Kidney tubule cell (primary cell): ENCODE results near the gene TRAF3.
"Not testable (repeated sequence)": the region's sequence is repeated elsewhere in the genome, so short reads cannot be mapped to it uniquely, and the experiment has no call there.

Source experiments
- DNase-seq: peaks from one replicate; pipeline ENCODE4 v3.0.0-alpha.2; 2018; ENCODE audit warnings: low spot score

Gene TRAF3

GRCh38 chr14:102866982-102867761, 89.9 kb downstream of the TRAF3 start:
- no peak for DNase-seq

DNA sequence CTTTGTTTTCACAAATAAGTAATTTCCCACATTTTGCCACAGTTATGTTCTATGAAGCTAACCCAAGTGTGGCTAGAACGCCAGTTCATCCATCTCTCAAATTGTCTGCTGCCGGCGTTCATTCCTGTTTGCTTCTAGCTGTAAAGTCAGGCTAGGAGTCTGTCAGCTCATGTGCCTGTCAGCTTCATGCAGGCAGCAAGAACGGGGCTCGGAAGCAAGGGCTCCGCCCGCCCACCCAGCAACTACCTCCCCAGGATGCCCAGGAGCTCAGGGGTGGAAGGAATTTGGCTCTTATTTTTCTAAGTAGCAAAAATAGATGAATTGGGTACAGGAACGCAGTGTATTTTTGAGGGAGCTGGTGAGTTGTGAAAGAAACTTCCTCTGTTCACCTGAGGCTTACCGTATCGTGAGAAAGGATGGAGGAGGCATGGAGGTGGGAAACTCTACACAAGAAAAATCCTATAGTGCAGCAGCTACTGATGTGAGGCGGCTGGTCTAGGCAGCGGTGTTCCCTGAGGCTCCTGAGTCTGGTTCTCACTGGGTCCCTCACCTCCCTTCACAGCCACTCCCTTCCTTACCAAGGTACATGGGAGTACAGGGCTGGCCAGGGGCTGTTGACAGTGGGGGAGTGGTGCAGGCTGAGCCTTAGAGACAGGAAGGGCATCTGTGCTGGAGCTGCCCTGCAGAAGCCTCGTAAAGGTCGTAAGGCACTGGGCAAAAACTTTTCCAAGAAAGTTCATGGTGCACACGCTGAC, 90.8 kb downstream of the TRAF3 start:
- no peak for DNase-seq

DNA sequence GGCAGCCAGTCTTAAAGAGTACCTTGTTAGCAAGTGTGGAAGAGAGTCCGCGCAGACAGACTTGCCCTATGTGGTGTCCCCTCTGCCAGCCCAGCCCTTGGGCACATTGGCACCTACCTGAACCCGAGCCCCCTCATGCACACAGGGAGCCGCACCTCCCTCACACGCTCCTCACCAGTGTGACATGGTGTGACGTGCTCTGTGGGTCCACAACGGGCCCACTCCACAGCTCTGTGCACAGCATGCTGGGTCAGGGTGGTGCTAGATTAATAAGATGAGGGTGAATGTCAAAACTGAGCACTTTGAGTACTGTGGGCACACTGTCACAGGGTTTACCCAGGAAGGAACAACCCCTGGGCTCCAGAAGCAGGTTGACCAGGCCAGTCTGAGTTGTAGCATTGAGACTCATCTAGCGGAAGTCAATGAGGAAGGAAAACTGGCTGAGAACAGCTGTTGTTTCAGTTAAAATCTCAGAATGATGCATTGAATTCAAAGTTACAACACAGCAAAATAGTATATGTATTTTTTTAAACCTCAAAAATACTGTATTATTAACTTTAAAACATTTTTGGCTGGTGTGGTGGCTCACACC, 91.8 kb downstream of the TRAF3 start:
- DNase-seq = no peak

- DNase-seq = no peak
These were observed 93.0 kb downstream of the TRAF3 start for GRCh38 chr14:102870246-102870645.

- DNase-seq = no peak
These were observed 94.0 kb downstream of the TRAF3 start for GRCh38 chr14:102870994-102871831.

DNA sequence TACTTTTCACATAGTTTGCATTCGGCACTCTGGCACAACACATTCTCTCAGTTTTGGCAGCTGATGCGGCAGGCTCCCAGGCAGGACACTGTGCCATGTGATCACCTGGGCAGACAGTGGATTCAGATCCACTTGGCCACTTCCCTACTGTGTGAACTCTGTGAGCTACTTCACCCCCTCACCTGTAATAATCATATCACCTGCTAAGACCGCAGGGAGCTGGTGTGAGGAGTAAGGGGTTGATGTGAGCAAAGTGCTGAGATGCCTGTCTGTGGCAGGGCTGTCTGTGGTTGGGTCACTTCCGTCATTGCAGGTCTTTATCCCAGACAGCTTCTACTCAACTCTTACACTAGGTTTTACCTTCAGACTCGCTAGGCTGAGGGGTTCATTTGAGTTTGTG, 94.8 kb downstream of the TRAF3 start:
- DNase-seq = no peak

DNA sequence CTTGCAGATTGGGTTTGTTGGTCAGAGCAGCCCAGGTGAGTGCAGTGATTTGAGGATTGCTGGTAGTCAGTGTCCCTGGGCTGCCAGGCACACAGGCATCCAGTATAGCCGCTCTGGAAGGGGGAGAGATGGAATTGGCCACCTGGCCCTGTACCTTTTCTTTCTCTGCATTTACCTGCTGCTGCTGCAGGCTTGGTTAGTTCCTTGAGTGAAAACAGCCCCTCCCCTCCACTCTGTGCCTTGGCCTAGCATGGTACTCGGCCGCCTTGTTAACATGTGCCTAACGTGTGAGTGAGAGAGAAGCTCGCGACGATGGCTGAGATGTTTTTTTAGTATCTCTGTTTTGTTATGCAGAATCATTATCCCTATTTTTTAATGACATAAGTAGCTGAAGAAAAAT, 95.9 kb downstream of the TRAF3 start:
- no peak for DNase-seq

DNA sequence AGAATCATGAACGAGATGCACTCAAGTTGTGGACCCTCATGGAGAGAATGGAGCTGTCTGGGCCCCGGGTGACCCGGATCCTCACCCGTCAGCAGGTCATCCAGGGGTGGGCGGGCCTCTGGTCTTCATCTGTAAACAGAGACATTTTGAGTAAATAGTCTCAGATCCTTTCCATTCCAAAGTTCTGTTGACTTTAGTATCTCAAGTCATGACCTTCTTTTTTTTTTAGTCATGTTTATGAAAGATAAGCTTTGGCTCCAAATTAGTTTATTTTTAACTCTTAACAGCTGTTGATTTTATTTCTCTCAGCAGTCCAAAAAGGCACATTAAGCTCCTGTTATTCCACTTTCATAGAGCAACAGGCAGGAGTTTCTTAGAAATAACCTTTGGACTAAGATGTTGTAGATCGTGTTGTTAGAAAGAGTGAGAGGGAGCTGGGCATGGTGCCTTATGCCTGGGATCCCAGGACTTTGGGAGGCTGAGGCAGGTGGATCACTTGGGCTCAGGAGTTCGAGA, 96.4 kb downstream of the TRAF3 start:
- no peak for DNase-seq

GRCh38 chr14:102875652-102876051, 98.4 kb downstream of the TRAF3 start:
- no peak for DNase-seq

- DNase-seq = not testable (repeated sequence)
These were observed 100.3 kb downstream of the TRAF3 start for GRCh38 chr14:102877511-102877910.

DNA sequence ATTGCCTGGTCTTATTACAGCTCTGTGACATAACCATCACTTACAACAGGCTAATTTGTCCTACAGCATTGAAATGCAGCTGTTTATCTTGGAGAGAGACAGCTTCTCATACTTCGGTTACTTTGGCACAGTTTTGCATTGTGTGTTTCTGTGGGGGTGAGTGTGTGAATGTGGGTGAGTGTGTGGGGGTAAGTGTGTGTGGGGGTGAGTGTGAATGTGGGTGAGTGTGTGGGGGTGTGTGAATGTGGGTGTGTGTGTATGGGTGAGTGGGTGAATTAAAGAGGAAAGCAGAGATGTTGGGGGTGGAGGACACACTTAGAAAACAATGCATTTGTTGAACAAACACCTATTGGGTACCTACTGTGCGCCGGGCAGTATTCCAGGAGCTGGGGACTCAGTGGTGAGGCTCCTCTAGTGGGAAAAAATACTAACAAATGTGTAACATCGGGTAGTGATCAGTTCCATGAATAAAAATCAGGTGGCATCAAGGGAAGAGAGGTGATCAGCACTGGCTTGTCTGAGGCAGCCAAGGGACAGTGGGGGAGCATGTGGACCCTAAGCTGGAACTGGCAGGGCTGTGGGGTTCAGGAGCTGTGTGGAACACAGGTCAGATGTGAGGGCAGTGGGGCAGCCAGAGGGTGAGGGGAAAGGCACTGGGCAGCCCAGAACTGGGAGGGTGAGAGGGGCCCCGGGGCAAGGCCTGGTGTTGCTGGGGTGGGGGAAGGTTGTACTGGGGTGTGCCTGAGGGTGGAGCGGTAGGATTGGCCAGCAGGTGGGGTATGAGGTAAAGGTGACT, 101.1 kb downstream of the TRAF3 start:
- DNase-seq = no peak

GRCh38 chr14:102878970-102879460, 101.8 kb downstream of the TRAF3 start:
- DNase-seq = peak; percentile 69

- DNase-seq = no peak
These were observed 105.1 kb downstream of the TRAF3 start for GRCh38 chr14:102882226-102882906.

- no peak for DNase-seq
These were observed 105.9 kb downstream of the TRAF3 start for GRCh38 chr14:102883089-102883541.

- no peak for DNase-seq
These were observed 106.3 kb downstream of the TRAF3 start for GRCh38 chr14:102883554-102883953.

DNA sequence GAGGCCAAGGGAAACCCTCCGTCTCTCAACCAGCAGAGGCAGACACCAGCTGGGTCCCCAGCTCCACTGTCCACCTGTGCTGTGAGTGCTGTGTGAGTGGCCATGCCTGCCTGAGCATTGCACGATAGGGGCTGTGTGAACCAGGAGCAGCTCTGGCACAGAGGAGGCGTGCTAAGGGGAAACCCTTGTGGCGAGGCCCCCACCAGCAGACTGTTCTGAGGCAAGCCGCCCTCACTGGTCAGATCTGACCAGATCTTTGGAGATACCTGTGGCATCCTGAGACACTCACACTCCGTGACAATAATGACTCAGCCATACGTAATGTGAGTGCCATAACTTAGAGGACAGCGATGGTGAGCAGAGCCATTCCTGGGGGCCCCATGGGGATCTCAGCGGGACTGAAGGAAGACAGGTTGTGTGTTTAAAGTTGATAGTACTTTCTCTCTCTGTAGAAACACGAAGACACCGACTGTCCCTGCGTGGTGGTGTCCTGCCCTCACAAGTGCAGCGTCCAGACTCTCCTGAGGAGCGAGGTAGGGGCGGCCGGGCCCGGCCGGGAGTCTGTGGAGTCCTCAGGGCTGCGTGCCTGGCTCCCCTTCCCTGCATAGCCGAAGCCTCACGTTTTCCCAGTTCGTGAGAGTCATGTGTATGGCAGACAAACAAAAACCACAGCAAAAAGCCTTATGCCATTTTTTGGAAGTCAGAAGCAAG, 108.6 kb downstream of the TRAF3 start:
- DNase-seq = no peak

DNA sequence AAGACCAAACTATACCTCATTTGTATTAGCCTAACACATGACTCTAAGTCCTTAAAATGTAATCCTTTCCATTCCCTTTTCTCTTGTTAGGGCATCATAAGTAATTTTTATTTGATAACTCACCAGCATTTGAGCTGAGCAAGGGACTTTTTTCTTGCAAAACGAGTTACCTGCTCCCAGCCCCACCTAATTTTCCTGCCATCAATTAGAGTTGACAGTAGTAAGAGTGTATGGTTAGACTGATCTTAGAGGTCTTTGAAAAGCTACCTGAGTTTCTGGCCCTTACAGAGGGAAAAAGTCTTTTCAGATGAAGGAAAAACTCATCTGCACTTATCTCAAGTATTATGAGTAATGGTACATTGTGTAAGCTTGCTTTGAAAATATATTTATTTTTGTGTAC, 111.5 kb downstream of the TRAF3 start:
- DNase-seq = no peak

- DNase-seq = no peak
These were observed 112.4 kb downstream of the TRAF3 start for GRCh38 chr14:102889615-102890014.

DNA sequence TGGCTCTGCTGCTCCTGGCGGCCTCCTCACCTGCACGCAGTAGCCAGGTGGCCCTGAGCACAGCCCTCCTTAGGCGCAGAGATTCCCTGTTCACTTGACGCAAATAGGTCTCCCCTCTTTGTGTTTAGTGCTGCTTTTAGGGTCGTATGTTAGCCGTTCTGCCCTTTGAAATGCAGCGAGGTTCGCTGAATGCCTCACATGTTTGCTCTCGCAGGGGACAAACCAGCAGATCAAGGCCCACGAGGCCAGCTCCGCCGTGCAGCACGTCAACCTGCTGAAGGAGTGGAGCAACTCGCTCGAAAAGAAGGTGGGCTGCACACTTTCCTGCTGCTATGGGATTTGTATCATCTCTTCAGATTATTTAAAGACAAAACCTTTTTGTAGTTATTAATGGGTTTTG, 113.9 kb downstream of the TRAF3 start:
- no peak for DNase-seq

DNA sequence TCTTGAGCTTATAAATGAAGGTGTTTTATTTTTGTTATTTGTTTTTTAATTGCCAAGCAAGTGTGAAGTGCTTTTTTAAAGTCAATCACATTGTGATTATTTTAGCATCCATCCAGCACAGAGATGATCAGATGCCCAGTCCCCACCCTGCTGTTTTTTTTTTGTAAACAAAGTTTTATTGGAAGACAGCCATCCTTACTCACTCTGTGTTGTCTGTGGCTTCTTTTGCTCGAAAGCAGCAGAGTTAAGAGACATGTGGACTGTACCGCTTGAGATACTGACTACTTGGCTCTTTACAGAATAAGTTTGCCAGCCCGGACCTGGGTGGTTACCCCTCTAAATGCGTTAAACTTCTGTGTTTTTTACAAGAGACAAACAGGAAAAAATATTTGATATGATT, 114.3 kb downstream of the TRAF3 start:
- no peak for DNase-seq
